Measurements from ENCODE around the gene BCL2.

DNA sequence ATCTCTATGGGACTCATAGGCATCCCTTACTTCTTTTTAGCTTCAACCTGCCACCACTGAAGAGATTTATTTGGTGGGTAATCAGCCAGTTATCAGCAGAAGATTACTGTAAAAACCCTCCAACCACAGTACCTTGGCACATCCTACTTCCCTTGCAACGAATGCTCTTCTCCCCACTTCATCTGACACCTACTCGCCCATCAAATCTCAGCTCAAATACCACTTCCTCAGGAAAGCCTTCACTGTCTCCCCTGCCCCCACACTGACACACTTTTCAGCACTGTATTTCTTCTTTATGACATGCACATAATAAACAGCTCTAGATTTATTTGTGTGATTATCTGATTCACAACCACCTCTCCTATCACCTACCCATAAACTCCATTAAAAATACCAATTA, 44.4 kb upstream of the BCL2 start:
- TF ChIP-seq, protein P1, sequence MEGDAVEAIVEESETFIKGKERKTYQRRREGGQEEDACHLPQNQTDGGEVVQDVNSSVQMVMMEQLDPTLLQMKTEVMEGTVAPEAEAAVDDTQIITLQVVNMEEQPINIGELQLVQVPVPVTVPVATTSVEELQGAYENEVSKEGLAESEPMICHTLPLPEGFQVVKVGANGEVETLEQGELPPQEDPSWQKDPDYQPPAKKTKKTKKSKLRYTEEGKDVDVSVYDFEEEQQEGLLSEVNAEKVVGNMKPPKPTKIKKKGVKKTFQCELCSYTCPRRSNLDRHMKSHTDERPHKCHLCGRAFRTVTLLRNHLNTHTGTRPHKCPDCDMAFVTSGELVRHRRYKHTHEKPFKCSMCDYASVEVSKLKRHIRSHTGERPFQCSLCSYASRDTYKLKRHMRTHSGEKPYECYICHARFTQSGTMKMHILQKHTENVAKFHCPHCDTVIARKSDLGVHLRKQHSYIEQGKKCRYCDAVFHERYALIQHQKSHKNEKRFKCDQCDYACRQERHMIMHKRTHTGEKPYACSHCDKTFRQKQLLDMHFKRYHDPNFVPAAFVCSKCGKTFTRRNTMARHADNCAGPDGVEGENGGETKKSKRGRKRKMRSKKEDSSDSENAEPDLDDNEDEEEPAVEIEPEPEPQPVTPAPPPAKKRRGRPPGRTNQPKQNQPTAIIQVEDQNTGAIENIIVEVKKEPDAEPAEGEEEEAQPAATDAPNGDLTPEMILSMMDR (IDR thresholded peaks at IDR 0.05) = no peak
- TF ChIP-seq POLR2A (IDR thresholded peaks at IDR 0.05) = no peak
- no peak for TF ChIP-seq POLR2AphosphoS5 (IDR thresholded peaks at IDR 0.05)

Data from prostate gland (tissue), 2 donors.